NCI-H69 (cell line): Measurements from ENCODE around the gene SERPINF2.
"Not testable (repeated sequence)": the region's sequence is repeated elsewhere in the genome, so short reads cannot be mapped to it uniquely, and the experiment has no call there.

Experiments
- DNase-seq: peaks from one replicate; lab custom pipeline; 2025; lab: John Stamatoyannopoulos, UW

SERPINF2 gene

GRCh38 chr17:1742371-1743087, at the start of gene SERPINF2:
Gene SERPINF2, plus strand, starts transcription at chr17:1742871. Its CDS starts 2,125 bp downstream, at chr17:1744996.
- no peak for DNase-seq

- no peak for DNase-seq
Observed at GRCh38 chr17:1693339-1693738, 49.3 kb upstream of the SERPINF2 start.

GRCh38 chr17:1695365-1695764, 47.3 kb upstream of the SERPINF2 start:
- DNase-seq: no peak

GRCh38 chr17:1697681-1698080, 45.0 kb upstream of the SERPINF2 start:
- no peak for DNase-seq

GRCh38 chr17:1699891-1700290, 42.8 kb upstream of the SERPINF2 start:
- DNase-seq: not testable (repeated sequence)

GRCh38 chr17:1703063-1703462, 39.6 kb upstream of the SERPINF2 start:
- no peak for DNase-seq

- no peak for DNase-seq
Observed at GRCh38 chr17:1705004-1705403, 37.7 kb upstream of the SERPINF2 start.

- no peak for DNase-seq
Observed at GRCh38 chr17:1707107-1707506, 35.6 kb upstream of the SERPINF2 start.

GRCh38 chr17:1708791-1709346, 33.8 kb upstream of the SERPINF2 start:
- not testable (repeated sequence) for DNase-seq

GRCh38 chr17:1709403-1709951, 33.2 kb upstream of the SERPINF2 start:
- no peak for DNase-seq

GRCh38 chr17:1709971-1710806, 32.5 kb upstream of the SERPINF2 start, which contains the start of gene TLCD2:
Gene TLCD2, minus strand, starts transcription at chr17:1710377. Its CDS starts 135 bp downstream, at chr17:1710242.
- peak; percentile 57 for DNase-seq

- DNase-seq: no peak
Observed at GRCh38 chr17:1710807-1711553, 31.7 kb upstream of the SERPINF2 start.

- DNase-seq: no peak
Observed at GRCh38 chr17:1711804-1712203, 30.9 kb upstream of the SERPINF2 start.

- no peak for DNase-seq
Observed at GRCh38 chr17:1712271-1712670, 30.4 kb upstream of the SERPINF2 start.

- DNase-seq: no peak
Observed at GRCh38 chr17:1713160-1713877, 29.4 kb upstream of the SERPINF2 start.

- peak; percentile 69 for DNase-seq
Observed at GRCh38 chr17:1713878-1714426, 28.7 kb upstream of the SERPINF2 start.

- DNase-seq: peak; percentile 81
Observed at GRCh38 chr17:1714427-1714979, 28.2 kb upstream of the SERPINF2 start.

- DNase-seq: peak; percentile 39
Observed at GRCh38 chr17:1714980-1715802, 27.5 kb upstream of the SERPINF2 start.

GRCh38 chr17:1715803-1716075, 26.9 kb upstream of the SERPINF2 start:
- no peak for DNase-seq
